GM23338 (cell line): ENCODE results near the gene USH1C. TPM values are rescaled to one million over a fixed set of nuclear protein-coding genes. Genes with fewer than 3 reads are reported as not detected.

Source experiments
- ETS1 ChIP-seq: IDR thresholded peaks from 2 replicates; pipeline ENCODE4 v1.6.1; 2016; ENCODE audit warnings: antibody characterized with exemption
- EZH2 ChIP-seq: fragments of 200-600 bp; sonication (generic); IDR thresholded peaks from one replicate; pipeline ENCODE4 v1.8.0; 2017; ENCODE audit warnings: antibody characterized with exemption, mild to moderate bottlenecking, low read depth; ENCODE audit not compliant: unreplicated experiment
- EZH2phosphoT487 ChIP-seq: fragments of 200-600 bp; sonication (generic); IDR thresholded peaks from one replicate; pipeline ENCODE4 v1.8.1; 2018; ENCODE audit warnings: antibody characterized with exemption; ENCODE audit not compliant: unreplicated experiment
- JUNB ChIP-seq: IDR thresholded peaks from one replicate; pipeline ENCODE4 v1.6.1; 2016; ENCODE audit warnings: antibody characterized with exemption; ENCODE audit not compliant: unreplicated experiment
- POLR2AphosphoS5 ChIP-seq: IDR thresholded peaks from 2 replicates; pipeline ENCODE4 v1.6.1; 2016; ENCODE audit warnings: antibody characterized with exemption, low read depth
- REST ChIP-seq: IDR thresholded peaks from one replicate; pipeline ENCODE4 v1.6.1; 2018; ENCODE audit warnings: antibody characterized with exemption; ENCODE audit not compliant: unreplicated experiment
- STAT1 ChIP-seq: IDR thresholded peaks from one replicate; pipeline ENCODE4 v1.6.1; 2016; ENCODE audit warnings: antibody characterized with exemption; ENCODE audit not compliant: unreplicated experiment
- ZNF114 ChIP-seq: fragments of 250-450 bp; sonication (Bioruptor Pico); IDR thresholded peaks from 2 replicates; pipeline ENCODE4 v1.5.0; 2020; ENCODE audit warnings: mild to moderate bottlenecking, moderate library complexity
- ZNF331 ChIP-seq: fragments of 250-450 bp; sonication (Bioruptor Pico); IDR thresholded peaks from 2 replicates; pipeline ENCODE4 v1.5.0; 2020; ENCODE audit warnings: low read depth, mild to moderate bottlenecking, moderate library complexity
- polyA plus RNA-seq: library from polyadenylated mRNA; unstranded; fragments of >200 nt; fragmentation: Nextera tagmentation; extraction: Ambion mirVana; gene quantifications from 2 replicates; pipeline ENCODE4 v1.2.1, GENCODE V29; 2016
- total RNA-seq: library from RNA; depleted of rRNA; stranded (reverse); fragments of >200 nt; shearing (Covaris generic); gene quantifications from 2 replicates; pipeline ENCODE4 v1.2.3, GENCODE V29; 2014
- TF ChIP-seq, protein P1 (sequence below): fragments of 250-450 bp; sonication (Bioruptor Pico); IDR thresholded peaks from 2 replicates; pipeline ENCODE4 v1.5.0; 2020; ENCODE audit warnings: mild to moderate bottlenecking, moderate library complexity
- TF ChIP-seq, protein P2 (sequence below), 2 experiments: fragments of 200-600 bp in 1 of 2; sonication (generic) in 1 of 2; conservative IDR thresholded peaks; 2 replicates each; pipeline versions ENCODE4 v1.5.1 to v1.6.1; 2016 to 2017; ENCODE audit warnings: antibody characterized with exemption in 2 of 2, low read depth in 2 of 2, mild to moderate bottlenecking in 2 of 2, moderate library complexity in 1 of 2

USH1C gene
- total and polyA plus RNA-seq, 2 experiments from 2014 or later = 1.3 to 1.8 TPM

DNA sequence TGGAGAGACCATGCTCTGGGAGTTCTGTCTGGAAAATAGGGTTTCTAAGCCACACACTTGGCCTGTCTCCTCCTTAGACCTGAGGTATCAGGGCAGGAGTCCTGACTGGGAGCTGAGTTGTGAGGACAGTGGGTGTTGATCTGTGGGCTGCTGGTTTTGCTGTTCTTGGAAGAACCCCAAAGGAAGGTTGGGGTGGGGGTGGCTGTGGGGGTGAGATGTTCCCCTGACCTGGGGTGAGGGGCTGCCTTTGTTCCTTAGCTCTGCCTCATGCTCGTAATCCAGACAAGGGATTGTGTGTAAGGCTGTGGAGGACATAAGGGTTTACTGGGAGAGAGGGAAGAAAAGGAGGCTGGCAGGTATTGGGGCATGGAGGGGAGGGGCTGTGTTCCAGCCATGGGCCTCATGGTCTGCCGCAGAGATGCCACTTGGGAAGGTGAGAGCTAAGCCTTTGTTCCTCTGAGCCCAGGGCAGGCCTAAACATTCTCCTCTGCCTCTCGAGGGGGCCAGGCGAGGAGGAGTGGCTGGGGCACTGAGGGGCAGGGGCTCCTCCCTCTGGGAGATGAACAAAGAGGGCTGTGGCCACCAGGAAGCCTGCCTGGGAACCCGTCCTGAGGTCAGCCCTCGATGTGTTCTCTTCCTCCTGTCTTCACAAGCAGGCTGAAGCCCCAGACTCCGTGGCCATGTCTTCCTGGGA, 7.3 kb upstream of the USH1C start (continued):
- TF ChIP-seq, protein P1, sequence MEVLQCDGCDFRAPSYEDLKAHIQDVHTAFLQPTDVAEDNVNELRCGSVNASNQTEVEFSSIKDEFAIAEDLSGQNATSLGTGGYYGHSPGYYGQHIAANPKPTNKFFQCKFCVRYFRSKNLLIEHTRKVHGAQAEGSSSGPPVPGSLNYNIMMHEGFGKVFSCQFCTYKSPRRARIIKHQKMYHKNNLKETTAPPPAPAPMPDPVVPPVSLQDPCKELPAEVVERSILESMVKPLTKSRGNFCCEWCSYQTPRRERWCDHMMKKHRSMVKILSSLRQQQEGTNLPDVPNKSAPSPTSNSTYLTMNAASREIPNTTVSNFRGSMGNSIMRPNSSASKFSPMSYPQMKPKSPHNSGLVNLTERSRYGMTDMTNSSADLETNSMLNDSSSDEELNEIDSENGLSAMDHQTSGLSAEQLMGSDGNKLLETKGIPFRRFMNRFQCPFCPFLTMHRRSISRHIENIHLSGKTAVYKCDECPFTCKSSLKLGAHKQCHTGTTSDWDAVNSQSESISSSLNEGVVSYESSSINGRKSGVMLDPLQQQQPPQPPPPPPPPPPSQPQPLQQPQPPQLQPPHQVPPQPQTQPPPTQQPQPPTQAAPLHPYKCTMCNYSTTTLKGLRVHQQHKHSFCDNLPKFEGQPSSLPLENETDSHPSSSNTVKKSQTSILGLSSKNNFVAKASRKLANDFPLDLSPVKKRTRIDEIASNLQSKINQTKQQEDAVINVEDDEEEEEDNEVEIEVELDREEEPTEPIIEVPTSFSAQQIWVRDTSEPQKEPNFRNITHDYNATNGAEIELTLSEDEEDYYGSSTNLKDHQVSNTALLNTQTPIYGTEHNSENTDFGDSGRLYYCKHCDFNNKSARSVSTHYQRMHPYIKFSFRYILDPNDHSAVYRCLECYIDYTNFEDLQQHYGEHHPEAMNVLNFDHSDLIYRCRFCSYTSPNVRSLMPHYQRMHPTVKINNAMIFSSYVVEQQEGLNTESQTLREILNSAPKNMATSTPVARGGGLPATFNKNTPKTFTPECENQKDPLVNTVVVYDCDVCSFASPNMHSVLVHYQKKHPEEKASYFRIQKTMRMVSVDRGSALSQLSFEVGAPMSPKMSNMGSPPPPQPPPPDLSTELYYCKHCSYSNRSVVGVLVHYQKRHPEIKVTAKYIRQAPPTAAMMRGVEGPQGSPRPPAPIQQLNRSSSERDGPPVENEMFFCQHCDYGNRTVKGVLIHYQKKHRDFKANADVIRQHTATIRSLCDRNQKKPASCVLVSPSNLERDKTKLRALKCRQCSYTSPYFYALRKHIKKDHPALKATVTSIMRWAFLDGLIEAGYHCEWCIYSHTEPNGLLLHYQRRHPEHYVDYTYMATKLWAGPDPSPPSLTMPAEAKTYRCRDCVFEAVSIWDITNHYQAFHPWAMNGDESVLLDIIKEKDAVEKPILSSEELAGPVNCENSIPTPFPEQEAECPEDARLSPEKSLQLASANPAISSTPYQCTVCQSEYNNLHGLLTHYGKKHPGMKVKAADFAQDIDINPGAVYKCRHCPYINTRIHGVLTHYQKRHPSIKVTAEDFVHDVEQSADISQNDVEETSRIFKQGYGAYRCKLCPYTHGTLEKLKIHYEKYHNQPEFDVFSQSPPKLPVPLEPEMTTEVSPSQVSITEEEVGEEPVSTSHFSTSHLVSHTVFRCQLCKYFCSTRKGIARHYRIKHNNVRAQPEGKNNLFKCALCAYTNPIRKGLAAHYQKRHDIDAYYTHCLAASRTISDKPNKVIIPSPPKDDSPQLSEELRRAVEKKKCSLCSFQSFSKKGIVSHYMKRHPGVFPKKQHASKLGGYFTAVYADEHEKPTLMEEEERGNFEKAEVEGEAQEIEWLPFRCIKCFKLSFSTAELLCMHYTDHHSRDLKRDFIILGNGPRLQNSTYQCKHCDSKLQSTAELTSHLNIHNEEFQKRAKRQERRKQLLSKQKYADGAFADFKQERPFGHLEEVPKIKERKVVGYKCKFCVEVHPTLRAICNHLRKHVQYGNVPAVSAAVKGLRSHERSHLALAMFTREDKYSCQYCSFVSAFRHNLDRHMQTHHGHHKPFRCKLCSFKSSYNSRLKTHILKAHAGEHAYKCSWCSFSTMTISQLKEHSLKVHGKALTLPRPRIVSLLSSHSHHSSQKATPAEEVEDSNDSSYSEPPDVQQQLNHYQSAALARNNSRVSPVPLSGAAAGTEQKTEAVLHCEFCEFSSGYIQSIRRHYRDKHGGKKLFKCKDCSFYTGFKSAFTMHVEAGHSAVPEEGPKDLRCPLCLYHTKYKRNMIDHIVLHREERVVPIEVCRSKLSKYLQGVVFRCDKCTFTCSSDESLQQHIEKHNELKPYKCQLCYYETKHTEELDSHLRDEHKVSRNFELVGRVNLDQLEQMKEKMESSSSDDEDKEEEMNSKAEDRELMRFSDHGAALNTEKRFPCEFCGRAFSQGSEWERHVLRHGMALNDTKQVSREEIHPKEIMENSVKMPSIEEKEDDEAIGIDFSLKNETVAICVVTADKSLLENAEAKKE (CRISPR knock-in tag) = no peak
- no peak for TF ChIP-seq ETS1
- no peak for TF ChIP-seq POLR2AphosphoS5
- no peak for TF ChIP-seq EZH2
- TF ChIP-seq ZNF331 (CRISPR knock-in tag) = no peak
- TF ChIP-seq, protein P2, sequence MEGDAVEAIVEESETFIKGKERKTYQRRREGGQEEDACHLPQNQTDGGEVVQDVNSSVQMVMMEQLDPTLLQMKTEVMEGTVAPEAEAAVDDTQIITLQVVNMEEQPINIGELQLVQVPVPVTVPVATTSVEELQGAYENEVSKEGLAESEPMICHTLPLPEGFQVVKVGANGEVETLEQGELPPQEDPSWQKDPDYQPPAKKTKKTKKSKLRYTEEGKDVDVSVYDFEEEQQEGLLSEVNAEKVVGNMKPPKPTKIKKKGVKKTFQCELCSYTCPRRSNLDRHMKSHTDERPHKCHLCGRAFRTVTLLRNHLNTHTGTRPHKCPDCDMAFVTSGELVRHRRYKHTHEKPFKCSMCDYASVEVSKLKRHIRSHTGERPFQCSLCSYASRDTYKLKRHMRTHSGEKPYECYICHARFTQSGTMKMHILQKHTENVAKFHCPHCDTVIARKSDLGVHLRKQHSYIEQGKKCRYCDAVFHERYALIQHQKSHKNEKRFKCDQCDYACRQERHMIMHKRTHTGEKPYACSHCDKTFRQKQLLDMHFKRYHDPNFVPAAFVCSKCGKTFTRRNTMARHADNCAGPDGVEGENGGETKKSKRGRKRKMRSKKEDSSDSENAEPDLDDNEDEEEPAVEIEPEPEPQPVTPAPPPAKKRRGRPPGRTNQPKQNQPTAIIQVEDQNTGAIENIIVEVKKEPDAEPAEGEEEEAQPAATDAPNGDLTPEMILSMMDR (conservative IDR thresholded peaks at IDR 0.05; ENCODE audit: low read depth in 2 of 2) = no peak
- no peak for TF ChIP-seq EZH2phosphoT487
- TF ChIP-seq STAT1 = no peak
- TF ChIP-seq REST = no peak
- no peak for TF ChIP-seq ZNF114 (CRISPR knock-in tag)
- no peak for TF ChIP-seq JUNB
